IPS-18a (cell line): ENCODE results near the gene TRIM21.
"Not testable (repeated sequence)": the region's sequence is repeated elsewhere in the genome, so short reads cannot be mapped to it uniquely, and the experiment has no call there.

ENCODE experiments used
- H3K27ac ChIP-seq: one replicate; pipeline ENCODE4 v1.5.1; 2013; ENCODE audit warnings: low read length
- H3K27me3 ChIP-seq: one replicate; pipeline ENCODE4 v1.6.1; 2013; ENCODE audit warnings: mild to moderate bottlenecking, low read length; ENCODE audit not compliant: control insufficient read depth, insufficient read depth
- H3K36me3 ChIP-seq: one replicate; pipeline ENCODE4 v1.6.1; 2013; ENCODE audit warnings: low read depth, low read length; ENCODE audit not compliant: control insufficient read depth
- H3K4me1 ChIP-seq: one replicate; pipeline ENCODE4 v1.6.1; 2013; ENCODE audit warnings: low read depth, low read length; ENCODE audit not compliant: control insufficient read depth
- H3K4me3 ChIP-seq: one replicate; pipeline ENCODE4 v1.5.1; 2013; ENCODE audit warnings: low read length
- H3K9ac ChIP-seq: one replicate; pipeline ENCODE4 v1.6.1; 2013; ENCODE audit warnings: mild to moderate bottlenecking, low read length, moderate library complexity
- H3K9me3 ChIP-seq: one replicate; pipeline ENCODE4 v1.6.1; 2013; ENCODE audit warnings: low read depth, low read length; ENCODE audit not compliant: control insufficient read depth

The TRIM21 gene

DNA sequence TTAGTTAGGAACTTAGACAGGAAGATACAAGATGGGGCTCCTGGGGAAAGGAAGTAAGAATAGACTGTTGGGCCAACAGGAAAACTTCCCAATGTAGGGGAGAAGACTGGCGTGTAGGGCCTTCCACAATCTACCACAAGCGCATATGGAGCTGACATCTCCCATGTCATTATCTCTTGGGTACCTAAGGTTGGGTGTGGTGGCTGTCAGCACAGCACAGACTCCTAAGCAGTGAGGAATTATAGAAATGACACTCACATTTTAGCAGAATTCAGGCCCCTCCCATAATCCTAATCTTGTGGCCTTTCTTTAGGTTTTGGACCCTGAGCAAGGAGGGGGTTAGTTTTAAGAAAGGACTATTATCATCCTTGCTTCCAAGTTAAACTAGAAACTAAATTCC is 11.6 kb downstream of the TRIM21 start:
- H3K9ac ChIP-seq, result no peak overlapping the region
- no peak overlapping the region for H3K27ac ChIP-seq
- H3K27me3 ChIP-seq, result no peaks in the 10 kb centered on the region
- no peak overlapping the region for H3K4me3 ChIP-seq
- no peaks in the 10 kb centered on the region for H3K9me3 ChIP-seq
- H3K36me3 ChIP-seq, result peaks cover 4% of the 10 kb centered on the region
- no peaks in the 10 kb centered on the region for H3K4me1 ChIP-seq

DNA sequence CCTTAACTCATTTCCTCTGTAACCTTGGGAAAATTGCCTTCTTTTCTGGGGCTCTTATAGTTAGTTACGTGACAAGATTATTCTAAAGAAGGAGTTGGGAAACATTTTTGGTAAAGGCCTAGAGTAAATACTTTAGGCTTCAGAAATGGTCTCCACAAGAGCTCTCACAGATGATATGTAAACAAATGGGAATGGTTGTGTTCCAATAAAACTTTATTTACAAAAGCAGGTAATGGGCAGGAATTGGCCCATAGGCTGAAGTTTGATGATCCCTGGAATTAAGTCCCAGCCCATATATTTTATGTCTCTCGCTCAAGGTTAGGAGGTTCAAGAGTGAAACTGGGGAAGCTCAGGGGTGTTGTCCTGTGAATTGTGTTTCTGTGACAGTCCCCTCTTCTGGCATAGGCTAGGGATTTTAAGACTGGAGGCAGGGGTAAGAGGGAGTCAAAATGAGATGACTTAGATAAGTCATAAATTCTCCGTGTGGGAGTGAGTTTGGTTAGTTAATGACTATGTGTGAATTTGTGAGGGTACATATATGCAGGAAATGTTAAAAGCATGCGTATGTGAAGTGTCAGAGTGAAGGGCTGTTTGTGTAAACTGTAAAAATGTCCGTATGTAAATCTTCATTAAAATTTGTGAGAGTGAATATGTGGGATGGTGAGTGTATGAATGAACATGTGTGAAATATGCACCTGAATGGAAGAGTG is 17.9 kb downstream of the TRIM21 start:
- H3K27me3 ChIP-seq, result no peaks in the 10 kb centered on the region
- no peaks in the 10 kb centered on the region for H3K4me1 ChIP-seq
- no peak overlapping the region for H3K4me3 ChIP-seq
- no peaks in the 10 kb centered on the region for H3K36me3 ChIP-seq
- H3K9me3 ChIP-seq, result no peaks in the 10 kb centered on the region
- no peak overlapping the region for H3K27ac ChIP-seq
- no peak overlapping the region for H3K9ac ChIP-seq

DNA sequence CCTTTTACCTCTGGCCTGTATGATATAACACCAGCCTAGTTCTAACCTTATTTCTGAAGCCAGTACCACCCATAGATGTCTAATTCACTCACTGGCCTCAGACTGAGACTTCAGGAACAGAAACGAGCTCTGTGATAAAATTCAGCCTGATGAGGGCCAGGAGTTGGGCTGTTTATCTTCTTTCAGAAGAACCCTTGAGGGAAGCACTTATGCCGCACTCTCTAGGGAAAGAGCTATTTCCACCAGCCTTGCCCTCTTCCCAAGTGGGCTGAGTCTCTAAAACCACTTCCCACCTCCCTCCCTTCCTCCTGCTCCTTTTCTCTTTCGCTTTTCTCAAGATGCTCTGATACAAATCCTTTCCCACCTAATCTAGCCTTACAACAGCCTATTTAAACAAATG is 23.3 kb downstream of the TRIM21 start:
- no peaks in the 10 kb centered on the region for H3K36me3 ChIP-seq
- no peaks in the 10 kb centered on the region for H3K4me1 ChIP-seq
- no peaks in the 10 kb centered on the region for H3K9me3 ChIP-seq
- H3K9ac ChIP-seq, result no peak overlapping the region
- H3K4me3 ChIP-seq, result no peak overlapping the region
- no peaks in the 10 kb centered on the region for H3K27me3 ChIP-seq
- H3K27ac ChIP-seq, result no peak overlapping the region

DNA sequence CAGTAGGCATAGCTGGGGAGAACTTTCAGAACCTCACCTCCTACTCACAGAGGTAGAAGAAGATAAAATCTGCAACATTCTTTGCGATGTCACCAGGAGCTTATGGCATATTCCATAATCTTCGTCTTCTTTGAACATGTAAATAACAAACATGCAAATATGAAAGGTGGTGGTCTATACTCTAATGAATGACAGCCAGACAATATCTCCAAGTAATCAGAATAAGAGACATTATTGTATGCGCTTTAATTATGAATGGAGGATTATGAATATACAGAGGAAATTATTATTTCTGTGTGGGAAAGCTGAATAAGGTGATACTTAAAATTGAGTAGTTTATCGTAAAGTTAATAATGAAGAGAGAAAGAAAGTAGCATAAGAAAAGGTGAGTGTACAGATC is 25.2 kb downstream of the TRIM21 start, which contains the start of gene OR52B4:
Gene OR52B4 (minus strand): TSS at position 101 of the 400 bp plus-strand sequence. CDS start 91 bp downstream, at position 10.
- no peak within 1 kb of the TSS for H3K27ac ChIP-seq
- H3K9me3 ChIP-seq, result no peaks in the 10 kb centered on the region
- H3K36me3 ChIP-seq, result no peaks in the 10 kb centered on the region
- no peak within 1 kb of the TSS for H3K4me3 ChIP-seq
- H3K4me1 ChIP-seq, result no peaks in the 10 kb centered on the region
- H3K27me3 ChIP-seq, result no peaks in the 10 kb centered on the region
- no peak within 1 kb of the TSS for H3K9ac ChIP-seq

DNA sequence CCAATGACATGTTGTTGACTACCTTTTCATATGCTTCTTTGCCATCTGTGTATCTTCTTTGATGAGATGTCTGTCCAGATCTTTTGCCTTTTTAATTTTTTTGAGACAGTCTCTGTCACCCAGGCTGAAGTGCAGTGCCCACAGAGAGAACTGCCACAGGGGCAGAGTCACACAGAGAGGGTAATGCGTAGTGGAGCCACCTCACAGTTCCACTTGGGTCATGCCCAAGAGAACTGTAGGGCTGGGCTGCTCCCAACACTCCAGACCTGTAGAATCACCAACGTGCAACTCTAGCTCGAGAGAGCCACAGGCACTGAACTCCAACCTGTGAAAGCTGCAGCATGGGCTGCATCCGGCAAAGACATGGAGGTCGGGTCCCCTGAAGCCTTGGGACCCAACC is 45.4 kb downstream of the TRIM21 start:
- H3K36me3 ChIP-seq, H3K9ac ChIP-seq, H3K27ac ChIP-seq, H3K27me3 ChIP-seq, H3K9me3 ChIP-seq, H3K4me3 ChIP-seq, H3K4me1 ChIP-seq: not testable (repeated sequence)

DNA sequence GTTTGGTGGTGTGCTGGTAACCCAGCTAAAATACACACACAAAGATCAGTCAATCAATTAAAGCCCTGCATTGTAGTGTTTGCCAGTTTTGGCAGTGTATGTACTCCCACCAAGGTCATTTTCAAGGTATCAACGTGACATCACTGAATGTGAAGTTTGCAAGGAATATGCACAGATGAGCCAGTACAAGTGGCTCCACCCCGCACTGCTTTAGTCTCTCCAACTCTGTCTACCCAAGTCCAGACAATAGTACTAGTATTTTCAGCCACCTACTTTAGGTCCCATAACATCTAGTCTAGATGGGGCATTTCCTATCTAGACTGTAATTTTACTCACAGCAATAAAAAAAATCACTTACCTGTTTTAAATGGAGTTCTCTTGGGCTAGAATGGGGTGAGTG is 48.1 kb downstream of the TRIM21 start:
- H3K9ac ChIP-seq, H3K36me3 ChIP-seq, H3K4me3 ChIP-seq, H3K27ac ChIP-seq, H3K27me3 ChIP-seq, H3K9me3 ChIP-seq, H3K4me1 ChIP-seq: not testable (repeated sequence)
